Lung (tissue), 12 donors: ENCODE measurements around the gene PRRG4. TPM values are rescaled to one million over a fixed set of nuclear protein-coding genes. Genes with fewer than 3 reads are reported as not detected.

Experiments
- ATAC-seq: fragments of 200-7000 bp; cut with Tn5 transposase; one replicate; pipeline ENCODE4 v1.9.1; 2020; ENCODE audit warnings: moderate number of reproducible peaks; ENCODE audit not compliant: insufficient read depth, low FRiP score
- DNase-seq, 3 donors: peaks; one replicate each; pipeline ENCODE4 v3.0.0-alpha.2; 2013 to 2017
- H3K27ac ChIP-seq, 2 donors: one replicate each; pipeline ENCODE4 v1.5.1; 2013; ENCODE audit warnings: mild to moderate bottlenecking in 2 of 2, moderate library complexity in 2 of 2, control low read depth in 1 of 2, inconsistent platforms in 1 of 2, low read depth in 1 of 2, low read length in 1 of 2
- H3K27me3 ChIP-seq, 3 donors: one replicate each; pipeline ENCODE4 v1.5.1; 2013; ENCODE audit warnings: low read length in 2 of 3; ENCODE audit not compliant: control insufficient read depth in 3 of 3, insufficient read depth in 3 of 3
- H3K36me3 ChIP-seq, 4 donors: one replicate each; pipeline ENCODE4 v1.5.1; 2013; ENCODE audit warnings: low read length in 4 of 4, mild to moderate bottlenecking in 1 of 4, moderate library complexity in 1 of 4; ENCODE audit not compliant: control insufficient read depth in 4 of 4, insufficient read depth in 4 of 4
- H3K4me1 ChIP-seq, 5 donors: one replicate each; pipeline ENCODE4 v1.5.1; 2013; ENCODE audit warnings: low read length in 5 of 5, mild to moderate bottlenecking in 2 of 5, moderate library complexity in 1 of 5; ENCODE audit not compliant: control insufficient read depth in 5 of 5, insufficient read depth in 5 of 5
- H3K4me3 ChIP-seq: one replicate; pipeline ENCODE4 v1.5.1; 2013; ENCODE audit warnings: mild to moderate bottlenecking, control low read depth, moderate library complexity
- H3K9ac ChIP-seq, 2 donors: one replicate each; pipeline ENCODE4 v1.5.1; 2013; ENCODE audit warnings: low read length in 2 of 2, control low read depth in 1 of 2; ENCODE audit not compliant: insufficient read depth in 1 of 2
- H3K9me3 ChIP-seq, 4 donors: one replicate each; pipeline ENCODE4 v1.5.1; 2013; ENCODE audit warnings: low read length in 3 of 4, mild to moderate bottlenecking in 1 of 4, moderate library complexity in 1 of 4; ENCODE audit not compliant: control insufficient read depth in 4 of 4, insufficient read depth in 3 of 4
- WGBS, 2 donors: extraction: QIAGEN DNeasy Blood & Tissue Kit; methylation state at CpG; one replicate each; pipeline ENCODE4 v1.1.7; 2013; 5-methylcytosine and 5-hydroxymethylcytosine counted together
- polyA plus RNA-seq, 2 donors: library from polyadenylated mRNA; stranded (reverse); fragments of 200-250 nt; gene quantifications; one replicate each; pipeline ENCODE4 v1.2.1, GENCODE V29; 2013
- total RNA-seq, 2 donors: library from RNA; depleted of rRNA in 1 of 2; stranded (reverse); fragments of >200 nt in 1 of 2; gene quantifications; one replicate each; pipeline ENCODE4 v1.2.1, GENCODE V29; 2014 to 2021
- TF ChIP-seq, protein P1 (sequence below): IDR thresholded peaks from 2 replicates; pipeline ENCODE4 v1.5.1; 2012; ENCODE audit warnings: mild to moderate bottlenecking; ENCODE audit errors: control extremely low read depth, extremely low read depth
- donor health status: control.
- donor health status: control.
- donor health status: Bipolar disorder and iron deficiency.
- donor health status: healthy.
- donor health status: DM: yes; HTN: yes; CAD: no.

Gene PRRG4
- total and polyA plus RNA-seq, 4 donors, result 4.7 to 9.7 (median 6.1) TPM

DNA sequence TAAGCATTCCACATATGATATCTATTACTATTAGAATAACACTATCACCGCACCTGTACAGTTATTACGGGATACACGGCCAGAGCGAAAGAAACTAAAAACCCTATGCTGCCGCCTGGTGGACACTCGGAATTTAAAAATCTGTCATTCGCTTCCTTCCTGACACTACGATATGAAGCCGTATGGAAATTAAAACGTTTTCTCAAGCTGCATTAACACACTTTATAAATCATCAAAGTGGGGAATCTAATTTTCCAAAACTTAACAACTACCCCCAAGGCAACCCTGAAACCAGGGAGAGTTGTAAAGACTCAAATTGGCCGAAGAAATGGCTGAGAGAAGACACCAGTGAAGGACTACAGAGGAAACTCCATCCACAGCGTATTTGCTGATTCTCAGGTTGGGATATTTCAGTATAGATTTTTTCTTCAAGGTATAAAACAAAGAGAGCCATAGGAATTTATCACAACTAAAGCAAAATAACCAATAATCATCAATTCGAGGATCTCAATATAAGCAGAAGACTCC is 36.7 kb upstream of the PRRG4 start:
- no peaks in the 10 kb centered on the region for H3K36me3 ChIP-seq
- no peak overlapping the region for H3K27ac ChIP-seq
- DNase-seq, result peak; percentile 48 to 61 (median 58)
- H3K27me3 ChIP-seq, result peaks cover 0 to 2% (median 0%) of the 10 kb centered on the region in 3 donors
- 18 to 19% methylated on average over 13 of the region's 13 CpGs for WGBS, 2 donors
- H3K4me3 ChIP-seq, result no peak overlapping the region
- ATAC-seq, result peak; percentile 72
- peaks cover 0 to 3% (median 0%) of the 10 kb centered on the region in 5 donors for H3K4me1 ChIP-seq
- TF ChIP-seq, protein P1, sequence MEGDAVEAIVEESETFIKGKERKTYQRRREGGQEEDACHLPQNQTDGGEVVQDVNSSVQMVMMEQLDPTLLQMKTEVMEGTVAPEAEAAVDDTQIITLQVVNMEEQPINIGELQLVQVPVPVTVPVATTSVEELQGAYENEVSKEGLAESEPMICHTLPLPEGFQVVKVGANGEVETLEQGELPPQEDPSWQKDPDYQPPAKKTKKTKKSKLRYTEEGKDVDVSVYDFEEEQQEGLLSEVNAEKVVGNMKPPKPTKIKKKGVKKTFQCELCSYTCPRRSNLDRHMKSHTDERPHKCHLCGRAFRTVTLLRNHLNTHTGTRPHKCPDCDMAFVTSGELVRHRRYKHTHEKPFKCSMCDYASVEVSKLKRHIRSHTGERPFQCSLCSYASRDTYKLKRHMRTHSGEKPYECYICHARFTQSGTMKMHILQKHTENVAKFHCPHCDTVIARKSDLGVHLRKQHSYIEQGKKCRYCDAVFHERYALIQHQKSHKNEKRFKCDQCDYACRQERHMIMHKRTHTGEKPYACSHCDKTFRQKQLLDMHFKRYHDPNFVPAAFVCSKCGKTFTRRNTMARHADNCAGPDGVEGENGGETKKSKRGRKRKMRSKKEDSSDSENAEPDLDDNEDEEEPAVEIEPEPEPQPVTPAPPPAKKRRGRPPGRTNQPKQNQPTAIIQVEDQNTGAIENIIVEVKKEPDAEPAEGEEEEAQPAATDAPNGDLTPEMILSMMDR, result peak; percentile 52
- H3K9ac ChIP-seq, result peak overlapping the region in 1 of 2 donors; percentile 42
- no peaks in the 10 kb centered on the region for H3K9me3 ChIP-seq

DNA sequence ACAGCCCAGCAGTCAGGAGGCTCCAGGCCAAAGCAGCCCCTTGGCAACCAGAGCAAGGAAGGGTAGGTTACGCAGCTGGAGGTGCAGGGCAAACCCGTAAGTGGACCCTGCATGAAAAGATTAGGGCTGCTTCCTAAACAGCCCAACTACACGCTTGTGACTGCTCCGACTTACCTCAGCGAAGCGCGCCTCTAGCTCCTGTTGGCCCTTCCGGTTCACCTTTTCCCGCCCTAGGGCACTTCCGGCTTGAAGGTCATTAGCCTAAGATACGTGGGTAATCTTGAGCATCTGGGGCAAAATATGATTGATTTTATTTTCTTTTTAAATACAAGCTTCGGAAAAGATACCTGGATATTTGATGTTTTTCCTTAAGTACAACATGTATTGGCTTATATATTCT is 35.3 kb upstream of the PRRG4 start, which contains the start of gene CCDC73:
Gene CCDC73 (minus strand): TSS at position 224 of the 400 bp plus-strand sequence. CDS start 34,419 bp downstream, outside the sequence.
- ATAC-seq (no peak), DNase-seq (no peak)
- Histone ChIP-seq H3K27ac (no peak within 1 kb of the TSS), H3K9me3 (no peaks in the 10 kb centered on the region), H3K4me3 (no peak within 1 kb of the TSS), H3K4me1 (peaks cover 0 to 3% (median 0%) of the 10 kb centered on the region in 5 donors), H3K36me3 (no peaks in the 10 kb centered on the region), H3K27me3 (peaks cover 0 to 2% (median 0%) of the 10 kb centered on the region in 3 donors), H3K9ac (no peak within 1 kb of the TSS)
- TF ChIP-seq, protein P1, result no peak
- WGBS, 2 donors, result 94 to 99% methylated on average over 12 of the region's 12 CpGs

DNA sequence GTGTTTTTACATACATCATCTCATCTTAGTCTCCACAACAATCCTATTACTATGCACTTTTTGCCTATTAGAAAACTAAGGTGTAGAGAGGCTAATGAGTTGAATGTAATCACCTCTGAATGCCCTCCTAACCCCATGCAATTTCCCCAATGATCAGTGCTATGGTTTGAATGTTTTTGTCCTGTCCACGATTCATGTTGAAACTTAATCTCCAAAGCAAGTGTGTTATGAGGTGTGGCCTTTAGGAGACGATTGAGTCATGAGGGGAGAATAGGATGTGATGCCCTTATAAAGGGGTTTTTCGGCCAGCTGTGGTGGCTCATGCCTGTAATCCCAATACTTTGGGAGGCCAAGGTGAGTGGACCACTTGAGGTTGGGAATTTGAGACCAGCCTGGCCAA is 33.3 kb upstream of the PRRG4 start:
- no peak for DNase-seq
- no peak for ATAC-seq
- Histone ChIP-seq H3K9me3 (no peaks in the 10 kb centered on the region), H3K27ac (no peak overlapping the region), H3K9ac (no peak overlapping the region), H3K36me3 (no peaks in the 10 kb centered on the region), H3K27me3 (no peaks in the 10 kb centered on the region), H3K4me1 (peaks cover 0 to 3% (median 0%) of the 10 kb centered on the region in 5 donors), H3K4me3 (no peak overlapping the region)
- TF ChIP-seq, protein P1, result no peak
- WGBS, 2 donors, result 84 to 87% methylated on average over 3 of the region's 3 CpGs

DNA sequence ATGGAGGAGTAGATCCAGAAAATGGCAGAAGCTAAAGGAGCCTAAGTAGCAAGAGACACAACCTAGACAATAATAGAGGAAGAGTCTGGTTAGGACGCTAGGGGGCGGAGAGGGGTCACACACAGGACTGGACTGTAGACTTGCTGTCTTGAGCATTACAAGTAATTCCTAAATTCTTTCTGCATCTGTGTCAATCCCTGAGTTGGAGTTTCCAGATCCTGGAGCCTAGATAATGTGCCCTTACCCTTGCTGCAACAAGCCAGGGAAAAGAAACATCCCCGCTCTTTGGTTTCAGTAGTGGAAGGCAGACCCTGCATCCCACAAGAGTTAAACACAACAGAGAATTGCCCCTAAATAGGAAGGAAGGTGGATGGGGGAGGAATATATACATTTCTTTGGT is 20.4 kb upstream of the PRRG4 start:
- H3K4me1 ChIP-seq, result no peaks in the 10 kb centered on the region
- TF ChIP-seq, protein P1, result peak; percentile 42
- no peaks in the 10 kb centered on the region for H3K9me3 ChIP-seq
- H3K27me3 ChIP-seq, result no peaks in the 10 kb centered on the region
- ATAC-seq, result peak; percentile 88
- no peak overlapping the region for H3K4me3 ChIP-seq
- no peaks in the 10 kb centered on the region for H3K36me3 ChIP-seq
- no peak overlapping the region for H3K9ac ChIP-seq
- no peak overlapping the region for H3K27ac ChIP-seq
- 29 to 33% methylated on average over 3 of the region's 3 CpGs for WGBS, 2 donors
- DNase-seq, result peak; percentile 70 to 81 (median 72)
